ENCODE measurements around the gene ZNF750.

DNA sequence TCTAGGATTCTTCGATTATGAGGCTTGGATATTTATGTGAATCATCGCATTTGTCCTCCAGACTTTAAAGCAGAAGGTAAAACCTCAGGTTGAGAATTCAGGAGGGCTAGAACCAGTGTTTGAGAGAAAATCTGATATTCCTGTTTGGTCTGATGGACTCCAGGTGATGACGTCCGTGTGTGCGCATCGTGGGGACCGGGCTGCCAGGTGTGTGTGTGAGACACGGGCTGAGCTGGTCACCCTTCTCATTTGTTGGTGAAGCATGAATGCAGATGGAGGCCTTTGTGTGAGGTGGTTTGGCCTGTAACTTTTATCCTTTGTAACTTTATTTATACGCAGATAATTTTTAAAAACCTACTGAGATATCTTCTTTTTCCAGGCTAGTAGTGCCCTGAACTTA, 42.8 kb downstream of the ZNF750 start:
- TF ChIP-seq, protein P1, sequence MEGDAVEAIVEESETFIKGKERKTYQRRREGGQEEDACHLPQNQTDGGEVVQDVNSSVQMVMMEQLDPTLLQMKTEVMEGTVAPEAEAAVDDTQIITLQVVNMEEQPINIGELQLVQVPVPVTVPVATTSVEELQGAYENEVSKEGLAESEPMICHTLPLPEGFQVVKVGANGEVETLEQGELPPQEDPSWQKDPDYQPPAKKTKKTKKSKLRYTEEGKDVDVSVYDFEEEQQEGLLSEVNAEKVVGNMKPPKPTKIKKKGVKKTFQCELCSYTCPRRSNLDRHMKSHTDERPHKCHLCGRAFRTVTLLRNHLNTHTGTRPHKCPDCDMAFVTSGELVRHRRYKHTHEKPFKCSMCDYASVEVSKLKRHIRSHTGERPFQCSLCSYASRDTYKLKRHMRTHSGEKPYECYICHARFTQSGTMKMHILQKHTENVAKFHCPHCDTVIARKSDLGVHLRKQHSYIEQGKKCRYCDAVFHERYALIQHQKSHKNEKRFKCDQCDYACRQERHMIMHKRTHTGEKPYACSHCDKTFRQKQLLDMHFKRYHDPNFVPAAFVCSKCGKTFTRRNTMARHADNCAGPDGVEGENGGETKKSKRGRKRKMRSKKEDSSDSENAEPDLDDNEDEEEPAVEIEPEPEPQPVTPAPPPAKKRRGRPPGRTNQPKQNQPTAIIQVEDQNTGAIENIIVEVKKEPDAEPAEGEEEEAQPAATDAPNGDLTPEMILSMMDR (IDR thresholded peaks at IDR 0.05; ENCODE audit: low read depth, low read length): no peak
- TF ChIP-seq EZH2phosphoT487 (IDR thresholded peaks at IDR 0.05; ENCODE audit: low read depth): no peak
